ENCODE data around the gene APH1B.

- TF ChIP-seq ZNF16 (tag by site-specific recombination; IDR thresholded peaks at IDR 0.05; ENCODE audit: low read depth) (no peak), CTCF (tag by site-specific recombination; IDR thresholded peaks at IDR 0.05) (no peak), ZNF600 (tag by site-specific recombination; IDR thresholded peaks at IDR 0.05) (no peak), ZXDB (tag by site-specific recombination; IDR thresholded peaks at IDR 0.05) (no peak), ZNF155 (tag by site-specific recombination; IDR thresholded peaks at IDR 0.05) (no peak)
Observed at GRCh38 chr15:63341898-63342297, 64.5 kb downstream of the APH1B start.
